CD4-positive, alpha-beta T cell treated with Interleukin-15 for 1 hour (primary cell): ENCODE measurements around the gene SLC7A7.
A peak's percentile ranks its signal among the peaks of the same experiment; 100 is the strongest.
"Not testable (repeated sequence)": the region's sequence is repeated elsewhere in the genome, so short reads cannot be mapped to it uniquely, and the experiment has no call there.

Experiments used
- DNase-seq: peaks from one replicate; pipeline ENCODE4 v3.0.0-alpha.2; 2020

Gene SLC7A7

GRCh38 chr14:22820731-22821130 lies 5.5 kb upstream of the SLC7A7 start:
- no peak for DNase-seq

- no peak for DNase-seq
These were observed 4.1 kb upstream of the SLC7A7 start for GRCh38 chr14:22819151-22819988.

GRCh38 chr14:22814373-22814772 lies 862 bp downstream of the SLC7A7 start:
- no peak for DNase-seq

- DNase-seq, result no peak
These were observed 2.1 kb downstream of the SLC7A7 start for GRCh38 chr14:22813145-22813544.

- DNase-seq, result no peak
These were observed 2.5 kb downstream of the SLC7A7 start for GRCh38 chr14:22812744-22813143.

- no peak for DNase-seq
These were observed 3.5 kb downstream of the SLC7A7 start for GRCh38 chr14:22811722-22812121.

- no peak for DNase-seq
These were observed 6.6 kb downstream of the SLC7A7 start for GRCh38 chr14:22808388-22809209.

GRCh38 chr14:22807432-22808087 lies 7.7 kb downstream of the SLC7A7 start:
- DNase-seq, result no peak

GRCh38 chr14:22805235-22805634 lies 10.0 kb downstream of the SLC7A7 start:
- DNase-seq, result not testable (repeated sequence)

GRCh38 chr14:22803687-22803974 lies 11.6 kb downstream of the SLC7A7 start:
- DNase-seq, result no peak

GRCh38 chr14:22802860-22803686 lies 12.2 kb downstream of the SLC7A7 start:
- no peak for DNase-seq

GRCh38 chr14:22801716-22802115 lies 13.5 kb downstream of the SLC7A7 start:
- DNase-seq, result no peak

- DNase-seq, result no peak
These were observed 14.9 kb downstream of the SLC7A7 start for GRCh38 chr14:22800346-22800745.

- no peak for DNase-seq
These were observed 16.7 kb downstream of the SLC7A7 start for GRCh38 chr14:22798528-22798927.

- no peak for DNase-seq
These were observed 18.0 kb downstream of the SLC7A7 start for GRCh38 chr14:22797017-22797917.

- no peak for DNase-seq
These were observed 19.0 kb downstream of the SLC7A7 start for GRCh38 chr14:22796087-22796707.

- peak; percentile 39 for DNase-seq
These were observed 20.7 kb downstream of the SLC7A7 start for GRCh38 chr14:22794551-22794951.

- DNase-seq, result no peak
These were observed 21.3 kb downstream of the SLC7A7 start for GRCh38 chr14:22793976-22794375.

- DNase-seq, result not testable (repeated sequence)
These were observed 21.7 kb downstream of the SLC7A7 start for GRCh38 chr14:22793550-22793949.

GRCh38 chr14:22792158-22792557 lies 23.1 kb downstream of the SLC7A7 start:
- no peak for DNase-seq

GRCh38 chr14:22791301-22791700 lies 23.9 kb downstream of the SLC7A7 start:
- DNase-seq, result peak; percentile 18
